GM23338 (cell line): ENCODE measurements around the gene ZNF804A. TPM values are rescaled to one million over a fixed set of nuclear protein-coding genes. Genes with fewer than 3 reads are reported as not detected.

ENCODE experiments used
- ATAC-seq: fragments of 200-7000 bp; cut with Tn5 transposase; 3 replicates; pipeline ENCODE4 v1.9.1; 2020
- DNase-seq: peaks from one replicate; pipeline ENCODE4 v3.0.0-alpha.2; 2015; ENCODE audit warnings: low spot score
- H2AFZ ChIP-seq: fragments of 200-600 bp; sonication (generic); 2 replicates; pipeline ENCODE4 v1.8.0; 2016; ENCODE audit warnings: antibody characterized with exemption, mild to moderate bottlenecking, moderate library complexity
- H3F3A ChIP-seq: fragments of 200-600 bp; sonication (generic); replicated peaks from 2 replicates; pipeline ENCODE4 v1.8.0; 2017; ENCODE audit warnings: antibody characterized with exemption, mixed run types, low read depth
- H3K27ac ChIP-seq: fragments of 200-600 bp; sonication (generic); 2 replicates; pipeline ENCODE4 v1.6.1; 2016; ENCODE audit warnings: low read depth
- H3K27me3 ChIP-seq: fragments of 200-600 bp; sonication (generic); 2 replicates; pipeline ENCODE4 v1.8.0; 2016; ENCODE audit warnings: mild to moderate bottlenecking, mixed run types, moderate library complexity; ENCODE audit not compliant: insufficient read depth
- H3K36me3 ChIP-seq: fragments of 200-600 bp; sonication (generic); 2 replicates; pipeline ENCODE4 v1.8.0; 2016; ENCODE audit warnings: mild to moderate bottlenecking; ENCODE audit not compliant: insufficient read depth
- H3K4me1 ChIP-seq: fragments of 200-600 bp; sonication (generic); 2 replicates; pipeline ENCODE4 v1.8.0; 2016; ENCODE audit warnings: mild to moderate bottlenecking, moderate library complexity; ENCODE audit not compliant: insufficient read depth
- H3K4me2 ChIP-seq: fragments of 200-600 bp; sonication (generic); 2 replicates; pipeline ENCODE4 v1.7.1; 2017; ENCODE audit warnings: mixed run types
- H3K4me3 ChIP-seq: fragments of 200-600 bp; sonication (generic); 2 replicates; pipeline ENCODE4 v1.6.1; 2016; ENCODE audit warnings: mixed run types
- H3K79me2 ChIP-seq: fragments of 200-600 bp; sonication (generic); replicated peaks from 2 replicates; pipeline ENCODE4 v1.8.0; 2017; ENCODE audit warnings: mild to moderate bottlenecking; ENCODE audit not compliant: insufficient read depth
- H3K9me2 ChIP-seq: fragments of 200-600 bp; sonication (generic); 2 replicates; pipeline ENCODE4 v1.8.0; 2017; ENCODE audit not compliant: insufficient read depth
- H4K20me1 ChIP-seq: fragments of 200-600 bp; sonication (generic); replicated peaks from 2 replicates; pipeline ENCODE4 v1.8.0; 2017; ENCODE audit warnings: mild to moderate bottlenecking; ENCODE audit not compliant: insufficient read depth
- H3K27ac Mint-ChIP-seq: 2 replicates; pipeline ENCODE4 v1.8.0; 2020; ENCODE audit warnings: inconsistent platforms, mild to moderate bottlenecking, moderate library complexity, mixed read lengths
- H3K27me3 Mint-ChIP-seq: 3 replicates; pipeline ENCODE4 v1.8.0; 2022; ENCODE audit warnings: low read depth, mild to moderate bottlenecking, moderate library complexity, mixed read lengths, inconsistent platforms; ENCODE audit not compliant: insufficient read depth, poor library complexity
- H3K36me3 Mint-ChIP-seq: 3 replicates; pipeline ENCODE4 v1.8.0; 2021; ENCODE audit warnings: low read depth, mild to moderate bottlenecking, inconsistent platforms, moderate library complexity, mixed read lengths
- H3K4me1 Mint-ChIP-seq: 3 replicates; pipeline ENCODE4 v1.8.0; 2020; ENCODE audit warnings: mild to moderate bottlenecking, inconsistent platforms, mixed read lengths
- H3K4me3 Mint-ChIP-seq: 3 replicates; pipeline ENCODE4 v1.8.0; 2021; ENCODE audit warnings: moderate library complexity, mild to moderate bottlenecking, inconsistent platforms, mixed read lengths
- H3K9me3 Mint-ChIP-seq: 3 replicates; pipeline ENCODE4 v1.8.0; 2020; ENCODE audit warnings: moderate library complexity, mild to moderate bottlenecking, inconsistent platforms, mixed read lengths
- CREB1 ChIP-seq: fragments of 250-450 bp; sonication (Bioruptor Pico); IDR thresholded peaks from 2 replicates; pipeline ENCODE4 v1.5.0; 2020; ENCODE audit warnings: low read depth, mild to moderate bottlenecking, moderate library complexity
- ETS1 ChIP-seq: IDR thresholded peaks from 2 replicates; pipeline ENCODE4 v1.6.1; 2016; ENCODE audit warnings: antibody characterized with exemption
- EZH2 ChIP-seq: fragments of 200-600 bp; sonication (generic); IDR thresholded peaks from one replicate; pipeline ENCODE4 v1.8.0; 2017; ENCODE audit warnings: antibody characterized with exemption, mild to moderate bottlenecking, low read depth; ENCODE audit not compliant: unreplicated experiment
- EZH2phosphoT487 ChIP-seq: fragments of 200-600 bp; sonication (generic); IDR thresholded peaks from one replicate; pipeline ENCODE4 v1.8.1; 2018; ENCODE audit warnings: antibody characterized with exemption; ENCODE audit not compliant: unreplicated experiment
- JUNB ChIP-seq: IDR thresholded peaks from one replicate; pipeline ENCODE4 v1.6.1; 2016; ENCODE audit warnings: antibody characterized with exemption; ENCODE audit not compliant: unreplicated experiment
- NANOG ChIP-seq: IDR thresholded peaks from 2 replicates; pipeline ENCODE4 v1.6.1; 2016; ENCODE audit warnings: antibody characterized with exemption, borderline replicate concordance
- POLR2AphosphoS5 ChIP-seq: IDR thresholded peaks from 2 replicates; pipeline ENCODE4 v1.6.1; 2016; ENCODE audit warnings: antibody characterized with exemption, low read depth
- ZNF114 ChIP-seq: fragments of 250-450 bp; sonication (Bioruptor Pico); IDR thresholded peaks from 2 replicates; pipeline ENCODE4 v1.5.0; 2020; ENCODE audit warnings: mild to moderate bottlenecking, moderate library complexity
- ZNF331 ChIP-seq: fragments of 250-450 bp; sonication (Bioruptor Pico); IDR thresholded peaks from 2 replicates; pipeline ENCODE4 v1.5.0; 2020; ENCODE audit warnings: low read depth, mild to moderate bottlenecking, moderate library complexity
- ZNF462 ChIP-seq: fragments of 250-450 bp; sonication (Bioruptor Pico); IDR thresholded peaks from 2 replicates; pipeline ENCODE4 v1.5.0; 2020; ENCODE audit warnings: mild to moderate bottlenecking, moderate library complexity
- polyA plus RNA-seq: library from polyadenylated mRNA; unstranded; fragments of >200 nt; fragmentation: Nextera tagmentation; extraction: Ambion mirVana; gene quantifications from 2 replicates; pipeline ENCODE4 v1.2.1, GENCODE V29; 2016
- total RNA-seq: library from RNA; depleted of rRNA; stranded (reverse); fragments of >200 nt; shearing (Covaris generic); gene quantifications from 2 replicates; pipeline ENCODE4 v1.2.3, GENCODE V29; 2014

Gene ZNF804A
- total and polyA plus RNA-seq, 2 experiments from 2014 or later: not detected

- TF ChIP-seq ZNF331 (CRISPR knock-in tag) (no peak), JUNB (no peak), ZNF462 (CRISPR knock-in tag) (no peak), EZH2phosphoT487 (no peak), NANOG (no peak), CREB1 (CRISPR knock-in tag) (no peak), ZNF114 (CRISPR knock-in tag) (no peak), POLR2AphosphoS5 (no peak)
These were observed 123.6 kb downstream of the ZNF804A start (continued) for GRCh38 chr2:184721881-184722280.

- Histone ChIP-seq H3F3A (no peaks in the 10 kb centered on the region), H3K36me3 (no peaks in the 10 kb centered on the region), H3K27ac (no peak overlapping the region), H3K4me1 (no peaks in the 10 kb centered on the region), H2AFZ (no peak overlapping the region), H3K79me2 (no peaks in the 10 kb centered on the region), H4K20me1 (no peaks in the 10 kb centered on the region), H3K9me2 (no peaks in the 10 kb centered on the region), H3K27me3 (no peaks in the 10 kb centered on the region), H3K4me3 (no peak overlapping the region), H3K4me2 (no peak overlapping the region)
- DNase-seq (no peak), ATAC-seq (no peak)
- Mint-ChIP-seq H3K36me3 (no peaks in the 10 kb centered on the region), H3K4me1 (no peaks in the 10 kb centered on the region), H3K27me3 (no peaks in the 10 kb centered on the region), H3K9me3 (no peaks in the 10 kb centered on the region), H3K4me3 (no peak overlapping the region), H3K27ac (no peak overlapping the region)
- TF ChIP-seq EZH2: no peak
- no peak for TF ChIP-seq ETS1
- TF ChIP-seq NANOG: no peak
- TF ChIP-seq EZH2phosphoT487: no peak
- TF ChIP-seq ZNF331 (CRISPR knock-in tag): no peak
- TF ChIP-seq CREB1 (CRISPR knock-in tag): no peak
These were observed 129.5 kb downstream of the ZNF804A start for GRCh38 chr2:184727813-184728212.
